IPS-NIHi11 (cell line): ENCODE measurements around the gene CABP1.

ENCODE experiments used
- DNase-seq: peaks from one replicate; pipeline ENCODE4 v3.0.0; 2012; ENCODE audit warnings: mixed read lengths, low spot score

CABP1 gene

DNA sequence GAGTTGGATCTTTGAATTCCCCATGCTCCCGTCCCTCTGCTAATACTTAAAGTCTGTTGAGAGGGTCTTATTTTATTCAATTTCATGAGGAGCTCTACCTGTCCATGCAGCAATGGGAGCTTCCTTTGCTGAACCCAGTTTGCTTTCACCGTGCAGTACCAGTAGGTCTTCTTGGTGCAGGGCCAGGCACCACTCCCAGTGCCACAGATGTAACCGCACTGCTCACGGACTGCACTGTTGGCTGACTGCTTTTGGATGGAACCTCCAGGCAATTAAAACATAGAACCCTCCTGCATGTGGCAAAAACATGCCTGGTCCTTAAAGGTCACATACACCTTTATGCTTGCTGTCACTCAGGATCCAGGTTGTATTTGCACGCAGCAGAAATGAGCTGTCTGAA lies 9.3 kb upstream of the CABP1 start:
- DNase-seq: no peak

DNA sequence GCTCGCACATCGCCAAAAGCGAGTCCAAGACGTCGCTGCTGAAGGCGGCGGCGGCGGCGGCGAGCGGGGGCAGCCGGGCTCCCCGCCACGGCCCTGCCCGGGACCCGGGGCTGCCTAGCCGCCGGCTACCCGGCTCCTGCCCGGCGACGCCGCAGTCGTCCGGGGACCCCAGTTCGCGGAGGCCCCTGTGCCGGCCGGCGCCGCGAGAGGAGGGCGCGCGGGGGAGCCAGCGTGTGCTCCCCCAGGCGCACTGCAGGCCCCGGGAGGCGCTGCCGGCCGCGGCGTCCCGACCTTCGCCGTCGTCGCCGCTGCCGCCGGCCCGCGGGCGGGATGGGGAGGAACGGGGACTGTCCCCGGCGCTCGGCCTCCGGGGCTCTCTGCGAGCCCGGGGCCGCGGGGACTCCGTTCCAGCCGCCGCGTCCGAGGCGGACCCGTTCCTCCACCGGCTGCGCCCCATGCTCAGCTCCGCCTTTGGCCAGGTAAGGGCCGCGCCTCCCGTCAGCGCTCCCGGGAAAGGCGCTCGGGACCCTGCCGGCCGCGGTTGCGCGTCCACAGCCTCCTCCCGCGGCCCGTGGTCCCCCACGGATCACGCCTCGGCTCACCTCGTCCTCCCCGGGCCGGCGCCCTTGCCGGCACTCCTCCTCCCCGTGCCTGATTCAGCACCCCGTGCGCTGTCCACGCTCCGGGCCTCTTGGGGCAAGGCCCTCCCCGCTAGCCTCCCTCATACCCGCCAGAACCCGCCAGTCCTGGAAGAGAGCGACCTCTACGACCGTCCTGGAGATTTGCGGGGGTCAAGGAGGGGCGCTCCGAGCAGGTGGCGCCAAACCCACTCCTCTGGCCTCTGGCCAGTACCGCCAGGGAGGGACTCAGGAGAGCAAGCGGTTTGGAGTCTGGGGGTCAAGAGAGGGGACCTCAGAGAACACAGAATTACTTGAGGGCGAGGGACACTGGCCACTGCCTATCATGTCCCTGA lies 721 bp downstream of the CABP1 start:
- peak; percentile 84 for DNase-seq

DNA sequence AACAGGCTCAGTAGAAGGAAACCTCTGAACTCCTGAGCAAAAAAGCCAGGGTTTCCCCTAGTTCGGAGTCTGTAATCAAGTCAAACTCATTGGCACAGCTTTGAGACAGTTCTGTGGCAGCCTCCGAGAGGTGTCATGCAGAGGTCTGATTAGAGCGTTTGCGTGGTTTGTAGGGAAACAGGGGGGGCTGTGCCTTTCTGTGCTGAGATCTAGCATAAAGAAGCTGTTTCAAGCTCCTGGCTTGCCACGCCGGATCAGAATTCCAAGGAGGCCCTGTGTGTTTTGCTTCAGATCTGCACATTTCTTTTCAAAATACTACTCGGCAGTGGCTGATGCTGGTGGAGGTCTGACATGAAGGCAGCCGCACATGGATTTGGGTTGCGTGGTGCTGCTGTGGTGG lies 1.7 kb downstream of the CABP1 start:
- DNase-seq: no peak

DNA sequence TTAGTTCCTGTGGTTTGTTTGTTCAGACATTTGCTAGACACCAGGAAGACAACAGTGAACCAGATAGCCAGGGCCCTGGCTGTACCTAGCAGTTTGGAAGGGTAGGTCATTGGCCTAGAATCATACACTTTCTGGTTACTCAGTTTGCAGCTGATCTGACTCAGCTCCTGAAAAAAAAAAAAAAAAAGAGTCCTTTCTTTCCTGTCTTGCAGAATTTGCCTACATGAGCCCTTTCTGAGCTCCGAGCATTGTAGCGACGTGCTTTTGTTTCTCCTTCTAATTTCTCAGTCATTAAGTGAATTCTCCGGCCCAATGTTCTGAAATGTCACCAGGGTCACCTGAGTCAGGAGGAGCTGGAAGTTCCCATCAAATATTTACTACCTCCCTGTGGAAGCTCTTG lies 2.4 kb downstream of the CABP1 start:
- DNase-seq: no peak

DNA sequence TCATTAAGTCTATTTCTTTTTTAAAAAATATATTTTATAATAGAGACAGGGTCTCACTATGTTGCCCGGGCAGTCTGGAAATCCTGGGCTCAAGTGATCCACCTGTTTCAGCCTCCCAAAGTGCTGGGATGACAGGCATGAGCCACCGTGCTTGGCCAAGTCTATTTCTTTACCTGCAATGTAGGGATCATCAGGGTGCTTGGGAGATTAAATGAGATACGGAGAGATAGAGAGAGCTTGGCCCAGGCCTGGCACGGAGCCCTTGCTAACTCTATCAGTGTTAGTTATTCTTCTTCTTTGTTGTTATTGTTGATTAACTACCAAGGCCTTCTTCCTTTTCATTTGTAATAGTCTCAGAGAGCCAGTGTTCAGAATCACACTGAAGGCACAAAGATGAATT lies 3.1 kb downstream of the CABP1 start:
- no peak for DNase-seq

DNA sequence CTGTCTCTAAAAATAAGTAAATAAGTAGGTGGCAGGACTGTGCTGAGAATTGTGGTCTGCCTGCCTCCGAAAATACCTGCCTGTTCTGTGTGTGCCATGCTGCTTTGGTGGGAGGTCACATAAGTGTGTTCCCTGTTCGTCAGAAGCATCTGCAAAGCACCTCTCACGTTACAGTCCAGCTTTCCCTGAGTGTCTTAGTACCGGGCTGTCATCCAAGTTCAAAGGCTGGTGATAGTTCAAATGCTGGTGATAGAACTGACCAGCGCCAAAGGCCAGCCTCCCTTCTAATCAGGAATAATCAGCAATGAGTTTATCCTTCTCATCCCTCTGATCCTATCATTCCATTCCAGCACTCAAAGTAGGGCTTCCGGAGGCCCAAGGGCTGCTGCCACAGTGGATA lies 5.6 kb downstream of the CABP1 start:
- no peak for DNase-seq

DNA sequence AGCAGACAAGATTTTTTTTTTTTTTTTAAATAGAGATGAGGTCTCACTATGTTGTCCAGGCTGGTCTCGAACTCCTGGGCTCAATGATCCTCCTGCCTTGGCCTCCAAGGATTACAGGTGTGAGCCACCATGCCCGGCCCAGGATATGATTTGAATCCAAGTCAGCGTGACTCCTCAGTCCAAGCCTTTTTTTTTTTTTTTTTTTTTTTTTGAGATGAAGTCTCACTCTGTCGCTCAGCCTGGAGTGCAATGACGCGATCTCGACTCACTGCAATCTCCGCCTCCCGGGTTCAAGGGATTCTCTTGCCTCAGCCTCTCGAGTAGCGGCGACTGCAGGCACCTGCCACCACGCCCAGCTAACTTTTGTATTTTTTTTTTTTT lies 6.9 kb downstream of the CABP1 start:
- no peak for DNase-seq

DNA sequence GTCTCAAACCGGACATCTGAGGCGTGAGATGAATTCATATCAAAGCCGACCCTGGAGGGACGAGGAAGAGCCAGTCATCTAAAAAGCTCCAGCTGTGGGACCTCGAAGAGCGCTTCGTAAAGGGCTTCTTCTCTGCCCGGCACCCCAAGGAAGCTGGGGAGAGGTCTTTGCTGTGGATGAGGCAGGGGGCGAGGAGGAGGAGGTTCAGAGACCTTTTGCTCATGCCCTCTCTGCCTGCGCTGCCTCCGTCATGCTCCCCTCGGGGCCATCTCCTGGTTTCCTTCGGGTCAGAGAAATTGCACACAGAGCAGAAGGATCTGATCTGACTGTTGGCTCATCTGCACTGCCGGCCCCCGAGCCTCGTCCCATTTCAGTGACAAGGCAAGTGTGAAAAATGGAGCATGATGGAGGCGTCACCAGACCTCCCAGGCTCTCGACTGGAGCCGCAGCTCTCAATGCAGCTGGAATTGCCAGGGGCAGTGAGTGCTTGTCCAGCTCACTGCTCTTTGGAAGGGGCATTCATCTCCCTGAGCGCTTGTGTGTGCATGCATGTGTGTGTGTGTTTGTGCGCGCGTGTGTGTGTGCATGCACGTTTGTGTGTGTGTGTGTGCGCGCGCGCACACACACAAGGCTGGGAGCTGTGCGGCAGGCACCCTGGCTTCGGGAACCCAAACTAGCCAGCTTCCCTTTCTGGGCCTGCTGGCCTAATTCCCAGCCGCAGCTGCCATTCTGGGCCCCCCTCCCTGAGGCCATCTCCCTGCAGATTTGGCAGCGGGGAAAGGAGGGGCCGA lies 9.2 kb downstream of the CABP1 start:
- no peak for DNase-seq

DNA sequence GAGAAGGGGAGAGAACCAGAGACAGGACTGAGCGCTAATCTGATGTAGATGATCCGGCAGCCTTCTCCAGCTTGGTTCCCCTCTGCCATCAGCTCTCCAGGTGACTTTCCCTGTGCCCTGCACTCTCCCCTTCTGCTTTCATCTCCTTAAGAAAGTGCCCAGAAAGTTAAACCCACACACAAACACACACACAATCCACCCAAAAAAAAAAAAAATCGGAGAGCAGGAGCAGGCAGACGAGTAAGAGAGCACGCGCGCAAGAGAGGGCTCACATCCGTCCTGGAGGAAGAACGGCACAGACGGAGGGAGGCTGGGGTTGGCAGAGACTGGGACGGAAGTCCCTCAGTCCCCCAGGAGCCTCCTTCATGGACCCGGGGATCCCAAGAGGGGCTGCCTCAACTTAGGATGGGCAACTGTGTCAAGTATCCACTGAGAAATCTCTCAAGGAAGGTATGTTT lies 9.8 kb downstream of the CABP1 start:
- no peak for DNase-seq

DNA sequence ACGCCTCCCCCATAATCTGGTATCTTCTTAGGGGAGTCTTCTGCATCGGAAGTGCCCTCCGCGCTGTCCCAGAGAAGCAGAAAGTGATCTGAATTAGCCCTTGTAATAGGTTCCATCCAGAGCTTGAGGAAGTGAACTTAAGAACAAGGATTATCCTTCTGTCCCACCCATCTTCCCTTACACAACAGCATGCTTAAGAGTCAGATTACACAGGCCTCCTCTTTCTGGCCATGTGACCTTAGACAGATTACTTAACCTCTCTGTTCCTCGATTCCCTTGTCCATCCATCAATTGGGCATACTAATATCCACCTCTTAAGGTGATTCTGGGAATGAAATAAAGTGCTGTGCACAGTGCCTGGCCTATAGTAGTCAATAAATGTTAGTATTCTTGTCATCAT lies 11.4 kb downstream of the CABP1 start:
- no peak for DNase-seq

DNA sequence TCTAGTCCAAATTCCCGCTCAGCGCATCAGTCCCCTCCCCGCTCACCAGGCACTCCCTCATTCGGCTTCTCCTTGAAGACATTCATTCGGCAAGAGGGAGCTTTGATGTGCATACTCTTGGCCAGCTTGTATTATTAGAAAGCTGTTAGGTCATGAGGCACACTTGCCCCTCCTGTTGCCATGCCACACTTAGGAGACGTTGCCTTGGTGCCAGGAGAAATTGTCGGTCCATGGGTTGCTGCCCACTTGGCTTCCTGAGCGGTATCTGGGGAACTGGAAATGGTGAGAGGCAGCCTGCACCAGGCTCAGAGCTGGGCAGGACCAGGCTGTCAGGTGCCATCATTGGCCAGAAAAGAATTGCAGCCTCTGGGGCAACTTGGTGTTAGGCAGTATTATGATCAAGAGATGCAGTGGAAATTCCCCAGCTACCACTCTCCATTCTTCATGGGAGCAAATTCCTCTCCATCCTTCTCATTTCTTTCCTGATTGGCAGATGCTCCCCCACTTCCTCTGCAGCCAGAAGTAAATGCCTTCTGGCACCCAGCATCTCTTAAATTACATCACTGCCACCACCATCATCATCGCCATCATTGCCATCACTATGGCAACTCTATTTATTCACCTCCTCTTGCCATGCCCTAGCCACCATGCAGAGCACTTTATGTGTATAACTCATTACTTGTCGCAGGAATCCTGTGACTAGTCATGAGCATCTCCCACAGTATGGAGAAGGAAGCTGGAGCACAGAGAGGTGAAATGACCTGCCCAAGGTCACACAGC lies 12.4 kb downstream of the CABP1 start:
- no peak for DNase-seq

DNA sequence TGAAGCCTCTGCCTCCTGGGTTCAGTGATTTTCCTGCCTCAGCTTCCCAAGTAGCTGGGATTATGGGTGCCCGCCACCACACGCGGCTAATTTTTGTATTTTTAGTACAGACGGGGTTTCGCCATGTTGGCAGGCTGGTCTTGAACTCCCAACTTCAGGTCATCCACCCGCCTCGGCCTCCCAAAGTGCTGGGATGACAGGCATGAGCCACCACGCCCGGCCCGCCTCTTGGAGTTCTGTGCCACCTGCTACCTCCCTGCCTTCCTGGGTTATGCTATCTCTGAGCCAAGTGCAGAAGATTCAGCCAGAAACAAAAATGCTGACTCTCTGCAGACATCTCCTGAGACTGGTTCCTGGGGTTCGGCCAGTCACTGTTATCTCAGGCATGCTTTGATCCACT lies 13.2 kb downstream of the CABP1 start:
- DNase-seq: no peak

DNA sequence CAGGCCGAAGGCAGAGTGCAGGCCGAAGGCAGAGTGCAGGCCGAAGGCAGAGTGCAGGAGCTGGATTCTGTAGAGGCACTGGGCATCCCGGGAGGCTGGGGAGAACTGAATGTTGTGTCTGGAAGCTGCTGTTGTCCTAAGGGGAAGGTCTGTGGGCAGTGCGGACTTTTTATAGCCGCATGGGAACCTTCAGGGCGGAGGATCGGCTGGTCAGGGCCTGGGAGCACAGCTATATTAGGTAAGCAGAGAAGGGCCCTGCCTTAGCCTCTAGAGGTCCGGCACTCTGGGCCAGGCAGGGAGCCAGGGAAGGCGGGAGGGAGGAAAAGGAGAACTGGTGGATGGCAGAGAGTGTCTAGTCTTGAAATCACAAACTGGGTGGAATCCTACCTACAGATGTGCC lies 14.2 kb downstream of the CABP1 start:
- DNase-seq: no peak

DNA sequence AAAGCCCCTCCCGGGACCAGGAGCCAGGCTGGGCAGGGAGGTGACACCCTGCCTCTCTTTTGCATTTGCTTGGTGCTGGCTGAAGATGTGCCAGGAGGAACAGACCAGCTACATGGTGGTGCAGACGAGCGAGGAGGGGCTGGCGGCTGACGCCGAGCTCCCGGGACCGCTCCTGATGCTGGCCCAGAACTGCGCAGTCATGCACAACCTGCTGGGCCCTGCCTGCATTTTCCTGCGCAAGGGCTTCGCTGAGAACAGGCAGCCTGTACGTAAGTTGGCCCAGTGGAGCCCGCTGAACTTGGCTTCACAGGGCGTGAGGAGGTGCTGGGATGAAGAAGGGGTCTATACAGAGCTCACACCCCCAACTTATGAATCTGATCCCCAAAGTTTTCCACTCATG lies 15.6 kb downstream of the CABP1 start:
- DNase-seq: no peak

DNA sequence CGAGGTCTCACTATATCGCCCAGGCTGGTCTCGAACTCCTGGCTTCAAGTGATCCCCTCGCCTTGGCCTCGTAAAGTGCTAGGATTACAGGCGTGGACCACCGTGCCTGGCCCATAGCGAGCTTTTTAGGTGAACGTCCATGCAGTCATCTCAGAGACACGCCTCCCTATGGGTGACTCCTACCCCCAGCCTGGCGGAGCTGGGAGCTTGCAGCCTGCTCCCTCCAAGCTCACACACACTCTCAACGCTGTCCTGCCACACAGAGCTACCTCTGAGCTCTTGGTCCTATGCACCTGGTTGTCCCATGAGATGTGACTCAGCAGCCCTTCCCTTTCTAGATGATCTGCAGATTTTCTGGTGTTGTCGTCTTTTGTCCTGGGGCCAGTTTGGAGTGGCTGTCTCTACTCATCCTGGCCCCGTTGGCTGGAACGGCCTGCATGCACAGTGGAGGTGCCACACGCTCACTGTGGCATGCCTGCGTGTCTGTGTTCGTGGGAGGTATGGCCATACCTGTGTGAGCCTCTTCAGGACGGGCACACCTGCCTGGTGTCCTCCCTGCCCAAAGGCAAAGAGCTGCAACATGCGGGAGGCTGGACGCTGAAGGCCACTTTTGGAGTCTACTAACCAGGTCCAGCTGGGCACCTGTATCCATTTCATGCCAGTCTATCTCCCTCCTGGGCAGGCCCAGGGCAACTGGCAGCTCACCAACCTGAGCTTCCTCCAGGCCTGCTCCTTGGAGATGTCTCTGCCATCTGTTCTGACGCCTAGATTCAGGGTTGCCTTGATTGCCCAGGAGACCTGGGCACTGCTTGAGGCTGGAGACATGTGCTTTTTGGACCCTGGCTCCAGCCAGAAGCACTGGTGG lies 18.1 kb downstream of the CABP1 start:
- DNase-seq: no peak

DNA sequence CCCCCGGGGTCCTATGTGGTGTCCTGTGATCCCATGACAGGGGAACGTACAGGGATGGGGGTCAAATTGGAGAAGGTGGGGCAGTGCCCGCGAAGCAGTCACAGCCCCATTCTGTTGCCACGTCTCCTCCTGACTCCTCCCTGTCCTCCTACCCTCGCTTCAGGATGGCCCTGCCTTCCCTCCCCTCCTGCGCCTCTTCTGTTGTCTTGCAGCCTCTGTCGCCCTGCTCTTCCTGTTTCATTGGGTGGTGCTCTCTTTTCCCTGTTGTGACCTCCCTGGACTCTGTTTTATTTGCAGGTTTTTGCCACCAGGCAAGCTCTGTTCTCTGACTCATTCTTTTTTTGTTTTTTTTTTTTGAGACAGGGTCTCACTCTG lies 18.7 kb downstream of the CABP1 start:
- no peak for DNase-seq

DNA sequence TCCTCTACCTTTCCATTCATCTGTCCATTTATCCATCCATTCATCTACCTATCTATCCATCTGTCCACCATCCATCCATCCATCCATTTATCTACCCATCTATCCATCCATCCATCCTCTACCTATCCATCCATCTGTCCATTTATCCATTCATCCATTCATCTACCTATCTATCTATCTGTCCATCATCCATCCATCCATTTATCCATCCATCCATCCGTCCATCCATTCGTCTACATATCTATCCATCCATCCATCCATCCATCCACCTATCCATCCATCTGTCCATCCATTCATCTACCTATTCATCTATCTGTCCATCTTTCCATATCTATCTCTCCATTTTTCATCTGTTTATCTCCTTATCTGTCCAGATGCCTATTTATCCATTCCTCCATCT lies 21.0 kb downstream of the CABP1 start:
- DNase-seq: no peak

DNA sequence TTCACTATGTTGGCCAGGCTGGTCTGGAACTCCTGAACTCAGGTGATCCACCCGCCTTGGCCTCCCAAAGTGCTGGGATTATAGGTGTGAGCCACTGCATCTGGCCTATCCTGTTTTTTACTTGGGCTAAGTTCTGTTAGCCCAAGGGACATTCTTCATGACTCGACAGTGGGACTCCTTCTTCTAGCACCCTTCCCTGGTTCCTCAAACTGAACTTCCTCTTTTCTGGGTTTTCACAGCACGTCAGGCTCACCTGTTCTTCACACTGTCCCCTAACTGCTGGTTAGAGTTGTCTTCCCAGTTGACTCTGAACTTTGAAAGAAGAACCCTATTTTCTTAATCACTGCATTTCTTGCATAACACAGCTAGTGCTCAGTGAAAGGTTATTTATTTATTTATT lies 22.5 kb downstream of the CABP1 start:
- DNase-seq: no peak

DNA sequence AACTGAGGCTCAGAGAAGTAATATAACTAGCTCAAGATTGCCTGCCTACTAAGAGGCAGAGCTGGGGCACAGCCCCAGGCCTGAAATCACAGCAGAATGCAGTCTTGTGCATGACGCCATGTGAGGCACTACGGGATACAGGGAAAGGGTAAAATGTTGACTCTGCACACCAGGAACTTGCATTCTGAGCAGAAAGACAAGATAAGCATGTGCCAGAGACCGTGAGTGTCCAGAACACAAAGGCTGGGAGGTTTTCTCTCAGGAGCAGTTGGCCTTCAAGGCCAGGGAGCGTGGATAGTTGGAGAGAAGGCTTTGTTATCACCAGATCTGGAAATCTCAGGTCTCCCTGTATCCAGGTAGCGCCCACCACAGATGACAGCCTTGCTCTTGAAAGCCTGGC lies 23.3 kb downstream of the CABP1 start:
- no peak for DNase-seq

DNA sequence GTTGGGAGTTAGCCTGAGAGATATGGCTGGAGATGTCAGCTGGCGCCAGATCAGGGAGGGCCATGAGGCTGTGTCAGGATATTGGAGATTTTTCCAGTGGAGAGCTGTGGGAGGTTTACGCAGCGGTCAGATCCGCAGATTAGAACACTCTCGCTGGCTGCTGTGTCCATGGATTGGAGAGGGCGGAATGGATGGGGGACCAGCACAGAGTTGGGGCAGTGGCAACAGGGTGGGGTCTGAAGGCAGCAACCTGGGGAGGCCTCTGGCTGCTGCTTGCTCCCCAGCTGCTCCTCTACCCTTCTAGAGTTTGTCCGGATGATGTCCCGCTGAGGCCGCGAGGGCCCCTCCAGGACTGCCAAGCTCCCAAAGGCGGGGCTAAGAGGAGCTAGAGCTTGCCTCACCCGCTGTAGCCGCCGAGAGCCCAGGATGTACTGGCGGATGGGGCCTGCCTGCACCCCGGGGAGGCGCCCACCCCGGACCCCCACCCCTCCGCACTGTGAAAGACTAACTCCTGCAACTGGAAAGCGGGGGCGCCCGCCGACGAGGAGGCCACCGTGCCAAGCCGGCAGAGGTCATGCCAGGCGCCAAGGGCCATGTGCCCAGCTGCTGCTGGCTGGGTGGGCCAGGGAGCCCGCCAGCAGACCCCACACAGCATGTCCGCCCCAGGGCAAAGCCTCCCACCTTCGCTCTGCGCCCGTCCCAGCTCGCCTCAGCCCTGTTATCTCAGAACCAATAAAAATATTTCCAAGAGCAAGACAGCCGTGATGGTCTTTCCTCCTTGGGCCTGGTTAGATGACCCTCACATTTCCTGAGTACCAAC lies 26.4 kb downstream of the CABP1 start:
- DNase-seq: no peak
